ENCODE results near the gene HRCT1. TPM values are rescaled to one million over a fixed set of nuclear protein-coding genes. Genes with fewer than 3 reads are reported as not detected.

The HRCT1 gene
- total and polyA plus RNA-seq, 2 of the 4 experiments (the other 2 are of a cell fraction) = 1.1 to 3.9 TPM

DNA sequence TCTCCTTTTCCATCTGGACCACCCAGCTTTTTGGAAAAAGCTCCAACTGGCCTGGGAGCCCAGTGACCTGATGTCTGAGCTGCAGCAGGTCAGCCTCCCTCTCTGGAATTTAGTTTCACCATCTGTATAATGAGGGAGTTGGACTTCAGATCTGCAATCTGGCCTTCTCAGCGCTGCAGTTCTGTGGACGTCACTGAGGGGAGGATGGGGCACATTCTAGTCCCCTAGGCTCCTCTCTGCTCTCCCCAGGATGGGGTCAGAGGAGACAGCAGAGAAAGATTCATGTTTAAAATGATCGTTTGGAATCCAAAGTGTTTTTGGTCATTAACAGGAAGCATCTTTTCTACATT is 46.0 kb upstream of the HRCT1 start:
- no peak for ATAC-seq (ENCODE audit: low read depth)
- no peak overlapping the region for H3K23ac ChIP-seq (ENCODE audit: low read depth, low read length)
- no peak overlapping the region for H4K8ac ChIP-seq (ENCODE audit: low read depth in 2 of 2, low read length in 2 of 2)
- H3K56ac ChIP-seq (ENCODE audit: extremely low read depth, insufficient read depth, low read length) = no peak overlapping the region
- H3K27ac ChIP-seq (ENCODE audit: insufficient read depth, low read length) = no peak overlapping the region
- H4K20me1 ChIP-seq (ENCODE audit: insufficient read depth, low read length) = no peaks in the 10 kb centered on the region
- no peak overlapping the region for H4K5ac ChIP-seq (ENCODE audit: low read depth, low read length)
- H2BK120ac ChIP-seq (ENCODE audit: low read depth, low read length) = no peak overlapping the region
- intact Hi-C loops (cut with micrococcal nuclease) (no loop called here), dilution Hi-C loops (cut with HindIII; ENCODE audit: low sequenced_read_pairs, unreplicated experiment) (no loop called here), in situ Hi-C loops (cut with MboI; ENCODE audit: low sequenced_read_pairs) (no loop called here)
- no peak overlapping the region for H2BK5ac ChIP-seq (ENCODE audit: low read depth, low read length, poor library complexity, severe bottlenecking)
- H3K18ac ChIP-seq (ENCODE audit: low read depth, low read length) = no peak overlapping the region
- no TSS peak for BruUV-seq (replicated peaks)
- H3K36me3 ChIP-seq (ENCODE audit: control insufficient read depth, insufficient read depth, low read length) = no peaks in the 10 kb centered on the region
- H3K4me3 ChIP-seq (ENCODE audit: insufficient read depth, low read depth, low read length) = no peak overlapping the region
- no peak overlapping the region for H2AK5ac ChIP-seq (ENCODE audit: low read depth, low read length)
- H3K4me2 ChIP-seq (ENCODE audit: low read depth, low read length) = no peak overlapping the region
- TF ChIP-seq RAD21 (IDR thresholded peaks at IDR 0.05; ENCODE audit: low read length) (no peak), FOS (IDR thresholded peaks at IDR 0.05; ENCODE audit: low read depth, low read length) (no peak), SMC3 (IDR thresholded peaks at IDR 0.05; ENCODE audit: low read depth, low read length) (no peak), RCOR1 (IDR thresholded peaks at IDR 0.05; ENCODE audit: insufficient replicate concordance, low read length) (no peak), CEBPB (IDR thresholded peaks at IDR 0.05; ENCODE audit: low read depth, low read length) (no peak), CHD1 (IDR thresholded peaks at IDR 0.05; ENCODE audit: low read depth, low read length) (no peak)
- TF ChIP-seq, protein P1, sequence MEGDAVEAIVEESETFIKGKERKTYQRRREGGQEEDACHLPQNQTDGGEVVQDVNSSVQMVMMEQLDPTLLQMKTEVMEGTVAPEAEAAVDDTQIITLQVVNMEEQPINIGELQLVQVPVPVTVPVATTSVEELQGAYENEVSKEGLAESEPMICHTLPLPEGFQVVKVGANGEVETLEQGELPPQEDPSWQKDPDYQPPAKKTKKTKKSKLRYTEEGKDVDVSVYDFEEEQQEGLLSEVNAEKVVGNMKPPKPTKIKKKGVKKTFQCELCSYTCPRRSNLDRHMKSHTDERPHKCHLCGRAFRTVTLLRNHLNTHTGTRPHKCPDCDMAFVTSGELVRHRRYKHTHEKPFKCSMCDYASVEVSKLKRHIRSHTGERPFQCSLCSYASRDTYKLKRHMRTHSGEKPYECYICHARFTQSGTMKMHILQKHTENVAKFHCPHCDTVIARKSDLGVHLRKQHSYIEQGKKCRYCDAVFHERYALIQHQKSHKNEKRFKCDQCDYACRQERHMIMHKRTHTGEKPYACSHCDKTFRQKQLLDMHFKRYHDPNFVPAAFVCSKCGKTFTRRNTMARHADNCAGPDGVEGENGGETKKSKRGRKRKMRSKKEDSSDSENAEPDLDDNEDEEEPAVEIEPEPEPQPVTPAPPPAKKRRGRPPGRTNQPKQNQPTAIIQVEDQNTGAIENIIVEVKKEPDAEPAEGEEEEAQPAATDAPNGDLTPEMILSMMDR (conservative IDR thresholded peaks at IDR 0.05; ENCODE audit: low read depth, low read length) = no peak
- TF ChIP-seq, protein P2, sequence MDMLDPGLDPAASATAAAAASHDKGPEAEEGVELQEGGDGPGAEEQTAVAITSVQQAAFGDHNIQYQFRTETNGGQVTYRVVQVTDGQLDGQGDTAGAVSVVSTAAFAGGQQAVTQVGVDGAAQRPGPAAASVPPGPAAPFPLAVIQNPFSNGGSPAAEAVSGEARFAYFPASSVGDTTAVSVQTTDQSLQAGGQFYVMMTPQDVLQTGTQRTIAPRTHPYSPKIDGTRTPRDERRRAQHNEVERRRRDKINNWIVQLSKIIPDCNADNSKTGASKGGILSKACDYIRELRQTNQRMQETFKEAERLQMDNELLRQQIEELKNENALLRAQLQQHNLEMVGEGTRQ (IDR thresholded peaks at IDR 0.05; ENCODE audit: low read depth, low read length) = no peak
- TF ChIP-seq, protein P3, sequence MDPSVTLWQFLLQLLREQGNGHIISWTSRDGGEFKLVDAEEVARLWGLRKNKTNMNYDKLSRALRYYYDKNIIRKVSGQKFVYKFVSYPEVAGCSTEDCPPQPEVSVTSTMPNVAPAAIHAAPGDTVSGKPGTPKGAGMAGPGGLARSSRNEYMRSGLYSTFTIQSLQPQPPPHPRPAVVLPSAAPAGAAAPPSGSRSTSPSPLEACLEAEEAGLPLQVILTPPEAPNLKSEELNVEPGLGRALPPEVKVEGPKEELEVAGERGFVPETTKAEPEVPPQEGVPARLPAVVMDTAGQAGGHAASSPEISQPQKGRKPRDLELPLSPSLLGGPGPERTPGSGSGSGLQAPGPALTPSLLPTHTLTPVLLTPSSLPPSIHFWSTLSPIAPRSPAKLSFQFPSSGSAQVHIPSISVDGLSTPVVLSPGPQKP (IDR thresholded peaks at IDR 0.05; ENCODE audit: borderline replicate concordance, low read depth, low read length) = no peak
- H2BK15ac ChIP-seq (ENCODE audit: low read depth, low read length) = no peak overlapping the region
- no peak for DNase-seq
- no peaks in the 10 kb centered on the region for H3K9me1 ChIP-seq (ENCODE audit: insufficient read depth, low read length)
- ChIA-PET POLR2A (ENCODE audit: unreplicated experiment) (no interaction called here), CTCF (no interaction called here)
- no peak overlapping the region for H4K91ac ChIP-seq (ENCODE audit: insufficient read depth, low read depth, low read length)
- WGBS, 2 experiments (ENCODE audit: extremely low coverage in 2 of 2, insufficient read length in 1 of 2) = no CpG with 5 or more reads among the region's 3 CpGs
- no peaks in the 10 kb centered on the region for H3K79me1 ChIP-seq (ENCODE audit: low read depth in 1 of 2, low read length in 2 of 2)
- H3K4ac ChIP-seq (ENCODE audit: low read depth, low read length) = no peak overlapping the region
- H3K4me1 ChIP-seq (ENCODE audit: control insufficient read depth, insufficient read depth, low read length) = no peaks in the 10 kb centered on the region
- H2AFZ ChIP-seq (replicated peaks; ENCODE audit: low read length, poor library complexity) = no peak overlapping the region
- no peaks in the 10 kb centered on the region for H3K9me3 ChIP-seq (ENCODE audit: control insufficient read depth, insufficient read depth, low read length)
- H3K9ac ChIP-seq (ENCODE audit: low read depth, low read length) = no peak overlapping the region
- no peak overlapping the region for H2BK20ac ChIP-seq (ENCODE audit: low read depth, low read length)
- H2AK9ac ChIP-seq (replicated peaks; ENCODE audit: low read depth, low read length, poor library complexity) = no peak overlapping the region
- H3K14ac ChIP-seq (replicated peaks; ENCODE audit: low read depth, low read length) = no peak overlapping the region
- peaks cover 39% of the 10 kb centered on the region for H3K27me3 ChIP-seq (ENCODE audit: control insufficient read depth, insufficient read depth, low read length)

All from IMR-90 (cell line).